Activated CD8-positive, alpha-beta memory T cell treated with anti-CD3 and anti-CD28 coated beads for 48 hours (primary cell): ENCODE results near the gene SLC46A3.
"Not testable (repeated sequence)": the region's sequence is repeated elsewhere in the genome, so short reads cannot be mapped to it uniquely, and the experiment has no call there.

Experiments used
- DNase-seq, 3 experiments: peaks; one replicate each; pipeline ENCODE4 v3.0.0-alpha.2; 2020; ENCODE audit warnings: low read depth in 2 of 3, low spot score in 2 of 3

Gene SLC46A3

GRCh38 chr13:28730762-28731161, 12.0 kb upstream of the SLC46A3 start:
- DNase-seq, result no peak

GRCh38 chr13:28729541-28729940, 10.8 kb upstream of the SLC46A3 start:
- DNase-seq, result no peak

- DNase-seq, result no peak
Observed at GRCh38 chr13:28728642-28729041, 9.9 kb upstream of the SLC46A3 start.

GRCh38 chr13:28725046-28725610, 6.4 kb upstream of the SLC46A3 start:
- DNase-seq, result no peak

- DNase-seq, result no peak
Observed at GRCh38 chr13:28723806-28724205, 5.0 kb upstream of the SLC46A3 start.

GRCh38 chr13:28719227-28720055, 671 bp upstream of the SLC46A3 start:
- DNase-seq, result no peak

GRCh38 chr13:28718196-28718542, 601 bp downstream of the SLC46A3 start:
- DNase-seq, result peak in 1 of 3 experiments; percentile 4

GRCh38 chr13:28717170-28717569, 1.6 kb downstream of the SLC46A3 start:
- no peak for DNase-seq

GRCh38 chr13:28716511-28716910, 2.3 kb downstream of the SLC46A3 start:
- DNase-seq, result no peak

- no peak for DNase-seq
Observed at GRCh38 chr13:28714651-28715050, 4.1 kb downstream of the SLC46A3 start.

- no peak for DNase-seq
Observed at GRCh38 chr13:28710161-28710560, 8.6 kb downstream of the SLC46A3 start.

- no peak for DNase-seq
Observed at GRCh38 chr13:28707629-28708427, 10.9 kb downstream of the SLC46A3 start.

GRCh38 chr13:28705461-28706083, 13.2 kb downstream of the SLC46A3 start:
- no peak for DNase-seq

- DNase-seq, result no peak
Observed at GRCh38 chr13:28704919-28705318, 13.9 kb downstream of the SLC46A3 start.

- DNase-seq, result no peak
Observed at GRCh38 chr13:28704282-28704681, 14.5 kb downstream of the SLC46A3 start.

GRCh38 chr13:28699246-28699645, 19.5 kb downstream of the SLC46A3 start:
- no peak for DNase-seq

- no peak for DNase-seq
Observed at GRCh38 chr13:28697441-28697840, 21.3 kb downstream of the SLC46A3 start.

- not testable (repeated sequence) for DNase-seq
Observed at GRCh38 chr13:28693605-28694491, 24.9 kb downstream of the SLC46A3 start.

GRCh38 chr13:28685892-28686291, 32.9 kb downstream of the SLC46A3 start:
- no peak for DNase-seq

GRCh38 chr13:28685114-28685513, 33.7 kb downstream of the SLC46A3 start:
- DNase-seq, result no peak

GRCh38 chr13:28684257-28684656, 34.5 kb downstream of the SLC46A3 start:
- no peak for DNase-seq
